Measurements from ENCODE around the gene CCDC9B. TPM values are rescaled to one million over a fixed set of nuclear protein-coding genes. Genes with fewer than 3 reads are reported as not detected.

The CCDC9B gene
- total RNA-seq, 4 donors from 2014 or later = 28.0 to 105 (median 66.7) TPM

GRCh38 chr15:40355976-40356585 is 15.3 kb upstream of the CCDC9B start:
- peaks cover 11% of the 10 kb centered on the region for H3K27me3 ChIP-seq
- H3K4me3 ChIP-seq = no peak overlapping the region
- H3K9me3 ChIP-seq = no peaks in the 10 kb centered on the region
- no peaks in the 10 kb centered on the region for H3K36me3 ChIP-seq
- no peak overlapping the region for H3K27ac ChIP-seq
- peaks cover 4 to 32% (median 8%) of the 10 kb centered on the region in 3 donors for H3K4me1 ChIP-seq
- ATAC-seq = no peak
- no peak for TF ChIP-seq POLR2A (IDR thresholded peaks at IDR 0.05)
- TF ChIP-seq CTCF (IDR thresholded peaks at IDR 0.05) = no peak
- TF ChIP-seq EP300 (IDR thresholded peaks at IDR 0.05) = no peak
- no peak for TF ChIP-seq POLR2AphosphoS5 (IDR thresholded peaks at IDR 0.05)
- no CpG with 5 or more reads among the region's 5 CpGs for WGBS, 2 donors (ENCODE audit: low coverage in 1 of 2)

- 0 to 7% methylated on average over 2 to 5 of the region's 9 CpGs for WGBS, 2 donors (ENCODE audit: low coverage in 1 of 2)
- ATAC-seq = no peak
- H3K9me3 ChIP-seq = no peaks in the 10 kb centered on the region
These were observed 13.9 kb upstream of the CCDC9B start for GRCh38 chr15:40354408-40355171.

GRCh38 chr15:40353697-40354096 is 13.0 kb upstream of the CCDC9B start:
- Histone ChIP-seq H3K4me3 (no peak overlapping the region), H3K4me1 (peaks cover 4 to 29% (median 8%) of the 10 kb centered on the region in 3 donors), H3K27me3 (peaks cover 4% of the 10 kb centered on the region), H3K27ac (no peak overlapping the region), H3K36me3 (no peaks in the 10 kb centered on the region), H3K9me3 (no peaks in the 10 kb centered on the region)
- WGBS, 2 donors (ENCODE audit: low coverage in 1 of 2) = 75 to 78% methylated on average over 4 to 5 of the region's 5 CpGs
- TF ChIP-seq POLR2A (IDR thresholded peaks at IDR 0.05) (no peak), POLR2AphosphoS5 (IDR thresholded peaks at IDR 0.05) (no peak), CTCF (IDR thresholded peaks at IDR 0.05) (no peak), EP300 (IDR thresholded peaks at IDR 0.05) (no peak)
- ATAC-seq = no peak

More at GRCh38 chr15:40354408-40355171, 13.9 kb upstream of the CCDC9B start:
- Histone ChIP-seq H3K4me1 (peaks cover 4 to 32% (median 8%) of the 10 kb centered on the region in 3 donors), H3K27ac (no peak overlapping the region), H3K27me3 (peaks cover 11% of the 10 kb centered on the region), H3K4me3 (no peak overlapping the region), H3K36me3 (no peaks in the 10 kb centered on the region)
- TF ChIP-seq POLR2A (IDR thresholded peaks at IDR 0.05) = no peak
- peak in 2 of 4 experiments; percentile 33 to 59 for TF ChIP-seq CTCF (IDR thresholded peaks at IDR 0.05)

GRCh38 chr15:40352281-40352901 is 11.7 kb upstream of the CCDC9B start:
- Histone ChIP-seq H3K4me1 (peaks cover 0 to 17% (median 0%) of the 10 kb centered on the region in 3 donors), H3K9me3 (no peaks in the 10 kb centered on the region), H3K36me3 (no peaks in the 10 kb centered on the region), H3K27me3 (no peaks in the 10 kb centered on the region), H3K4me3 (no peak overlapping the region), H3K27ac (no peak overlapping the region)
- TF ChIP-seq CTCF (IDR thresholded peaks at IDR 0.05) (no peak), POLR2A (IDR thresholded peaks at IDR 0.05) (no peak), EP300 (IDR thresholded peaks at IDR 0.05) (no peak), POLR2AphosphoS5 (IDR thresholded peaks at IDR 0.05) (no peak)
- ATAC-seq = no peak
- 88 to 91% methylated on average over 1 to 6 of the region's 7 CpGs for WGBS, 2 donors (ENCODE audit: low coverage in 1 of 2)

Measured in gastroesophageal sphincter (tissue), 4 donors.